Measurements from ENCODE around the gene TUB. TPM values are rescaled to one million over a fixed set of nuclear protein-coding genes. Genes with fewer than 3 reads are reported as not detected.

The TUB gene
- total RNA-seq, 1 experiment from 2014 or later: 3.3 TPM

DNA sequence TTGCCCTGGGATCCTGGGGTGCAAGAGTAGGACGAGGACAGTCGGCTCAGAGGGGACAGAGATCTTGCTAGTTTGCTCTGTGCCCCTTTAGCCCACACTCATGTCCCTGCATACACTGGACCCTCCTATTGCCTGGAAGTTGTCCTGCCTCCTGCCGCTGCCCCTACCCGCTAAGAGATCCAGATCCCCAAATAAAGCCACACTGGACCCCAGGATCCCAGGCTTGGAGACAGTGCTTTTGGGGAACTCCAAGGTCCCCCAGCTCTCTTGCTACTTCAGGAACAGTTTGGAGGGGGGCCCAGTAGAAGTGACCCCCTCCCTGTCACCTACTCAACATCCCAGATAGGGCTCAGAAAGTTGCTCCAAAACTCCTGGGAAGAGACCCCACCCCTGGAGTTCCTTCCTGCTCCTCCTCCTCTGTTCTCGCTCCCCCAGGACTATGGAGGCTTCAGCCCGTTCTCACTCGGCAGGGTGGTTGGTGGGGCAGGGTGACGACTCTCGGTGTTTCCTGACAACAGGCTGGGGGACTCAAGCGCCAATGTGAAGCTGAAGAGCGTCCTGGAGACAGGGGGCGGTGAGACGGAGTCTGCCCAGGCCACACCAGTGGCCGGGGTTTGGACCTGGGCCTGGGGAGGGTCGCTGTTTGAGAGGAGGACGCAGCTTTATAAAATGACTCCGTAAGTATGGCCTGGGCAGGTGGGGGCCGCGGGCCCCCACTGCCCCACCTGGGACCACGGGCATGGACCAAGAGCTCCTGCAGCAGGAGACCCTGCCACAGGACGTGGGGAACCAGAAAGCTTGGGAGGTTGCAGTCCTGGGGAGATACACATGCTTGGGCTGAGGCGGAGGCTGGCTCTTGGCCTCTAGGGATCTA, 19.2 kb upstream of the TUB start:
- Histone ChIP-seq H3K4me3 (ENCODE audit: low read length) (no peak overlapping the region), H3K27ac (ENCODE audit: low read length) (no peak overlapping the region), H3K4me2 (ENCODE audit: low read length) (no peak overlapping the region), H3K79me2 (ENCODE audit: low read length) (no peaks in the 10 kb centered on the region), H3K36me3 (ENCODE audit: low read depth, low read length) (no peaks in the 10 kb centered on the region), H3K27me3 (ENCODE audit: low read length) (no peaks in the 10 kb centered on the region), H3K9ac (ENCODE audit: low read length) (no peak overlapping the region), H3K9me2 (replicated peaks; ENCODE audit: low read length) (no peaks in the 10 kb centered on the region), H4K20me1 (ENCODE audit: low read length) (no peaks in the 10 kb centered on the region), H3K9me3 (ENCODE audit: low read length) (no peaks in the 10 kb centered on the region), H3F3A (ENCODE audit: low read length, unreplicated experiment) (no peaks in the 10 kb centered on the region), H3K4me1 (ENCODE audit: insufficient read depth, low read length) (no peaks in the 10 kb centered on the region), H2AFZ (ENCODE audit: low read length) (no peak overlapping the region)
- ATAC-seq (no peak), DNase-seq (no peak)
- TF ChIP-seq, protein P1, sequence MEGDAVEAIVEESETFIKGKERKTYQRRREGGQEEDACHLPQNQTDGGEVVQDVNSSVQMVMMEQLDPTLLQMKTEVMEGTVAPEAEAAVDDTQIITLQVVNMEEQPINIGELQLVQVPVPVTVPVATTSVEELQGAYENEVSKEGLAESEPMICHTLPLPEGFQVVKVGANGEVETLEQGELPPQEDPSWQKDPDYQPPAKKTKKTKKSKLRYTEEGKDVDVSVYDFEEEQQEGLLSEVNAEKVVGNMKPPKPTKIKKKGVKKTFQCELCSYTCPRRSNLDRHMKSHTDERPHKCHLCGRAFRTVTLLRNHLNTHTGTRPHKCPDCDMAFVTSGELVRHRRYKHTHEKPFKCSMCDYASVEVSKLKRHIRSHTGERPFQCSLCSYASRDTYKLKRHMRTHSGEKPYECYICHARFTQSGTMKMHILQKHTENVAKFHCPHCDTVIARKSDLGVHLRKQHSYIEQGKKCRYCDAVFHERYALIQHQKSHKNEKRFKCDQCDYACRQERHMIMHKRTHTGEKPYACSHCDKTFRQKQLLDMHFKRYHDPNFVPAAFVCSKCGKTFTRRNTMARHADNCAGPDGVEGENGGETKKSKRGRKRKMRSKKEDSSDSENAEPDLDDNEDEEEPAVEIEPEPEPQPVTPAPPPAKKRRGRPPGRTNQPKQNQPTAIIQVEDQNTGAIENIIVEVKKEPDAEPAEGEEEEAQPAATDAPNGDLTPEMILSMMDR (conservative IDR thresholded peaks at IDR 0.05; ENCODE audit: low read depth, low read length): no peak
- TF ChIP-seq EZH2phosphoT487 (IDR thresholded peaks at IDR 0.05; ENCODE audit: borderline replicate concordance, low read length): no peak
- TF ChIP-seq EZH2 (IDR thresholded peaks at IDR 0.05; ENCODE audit: low read length, unreplicated experiment): no peak
- no TSS peak for BruUV-seq (replicated peaks)
- POLR2A ChIA-PET (ENCODE audit: unreplicated experiment): no interaction called here
- CTCF ChIA-PET: no interaction called here
- intact Hi-C loops (cut with micrococcal nuclease): no loop called here

DNA sequence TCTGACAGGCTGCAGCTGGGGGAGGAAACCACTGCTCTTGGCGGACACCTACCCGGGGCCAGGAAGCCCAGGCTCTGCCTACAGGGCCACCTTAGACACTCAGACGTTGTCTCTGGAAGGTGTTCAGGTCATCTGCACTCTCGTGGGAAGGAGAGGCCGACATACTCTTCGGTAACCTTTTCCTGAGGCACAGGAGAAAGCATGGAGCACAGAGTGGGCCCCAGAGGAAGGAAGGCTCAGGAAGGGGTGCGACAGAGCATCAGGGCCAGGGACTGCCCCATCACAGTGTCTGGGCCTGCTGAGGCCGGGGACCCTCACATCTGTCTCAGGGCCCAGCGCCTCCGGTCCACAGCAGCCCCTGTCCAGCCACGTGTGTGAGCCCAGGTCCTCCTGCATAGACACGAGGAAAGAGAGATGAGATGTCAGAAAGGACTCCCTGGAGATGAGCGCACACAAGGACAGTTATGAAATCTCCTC, 18.2 kb upstream of the TUB start:
- H3K27me3 ChIP-seq (ENCODE audit: low read length): no peaks in the 10 kb centered on the region
- ChIA-PET POLR2A (ENCODE audit: unreplicated experiment) (no interaction called here), CTCF (no interaction called here)
- H3K9me3 ChIP-seq (ENCODE audit: low read length): no peaks in the 10 kb centered on the region
- intact Hi-C loops (cut with micrococcal nuclease): no loop called here
- no peaks in the 10 kb centered on the region for H3K36me3 ChIP-seq (ENCODE audit: low read depth, low read length)
- H3K79me2 ChIP-seq (ENCODE audit: low read length): no peaks in the 10 kb centered on the region
- TF ChIP-seq EZH2phosphoT487 (IDR thresholded peaks at IDR 0.05; ENCODE audit: borderline replicate concordance, low read length) (no peak), EZH2 (IDR thresholded peaks at IDR 0.05; ENCODE audit: low read length, unreplicated experiment) (no peak)
- TF ChIP-seq, protein P1 (conservative IDR thresholded peaks at IDR 0.05; ENCODE audit: low read depth, low read length): no peak
- H3K4me1 ChIP-seq (ENCODE audit: insufficient read depth, low read length): no peaks in the 10 kb centered on the region
- H4K20me1 ChIP-seq (ENCODE audit: low read length): no peaks in the 10 kb centered on the region
- H3K4me3 ChIP-seq (ENCODE audit: low read length): no peak overlapping the region
- no peak overlapping the region for H3K9ac ChIP-seq (ENCODE audit: low read length)
- no peak overlapping the region for H3K27ac ChIP-seq (ENCODE audit: low read length)
- no peak overlapping the region for H3K4me2 ChIP-seq (ENCODE audit: low read length)
- DNase-seq (no peak), ATAC-seq (no peak)
- no peak overlapping the region for H2AFZ ChIP-seq (ENCODE audit: low read length)
- no peaks in the 10 kb centered on the region for H3K9me2 ChIP-seq (replicated peaks; ENCODE audit: low read length)
- no TSS peak for BruUV-seq (replicated peaks)
- no peaks in the 10 kb centered on the region for H3F3A ChIP-seq (ENCODE audit: low read length, unreplicated experiment)

DNA sequence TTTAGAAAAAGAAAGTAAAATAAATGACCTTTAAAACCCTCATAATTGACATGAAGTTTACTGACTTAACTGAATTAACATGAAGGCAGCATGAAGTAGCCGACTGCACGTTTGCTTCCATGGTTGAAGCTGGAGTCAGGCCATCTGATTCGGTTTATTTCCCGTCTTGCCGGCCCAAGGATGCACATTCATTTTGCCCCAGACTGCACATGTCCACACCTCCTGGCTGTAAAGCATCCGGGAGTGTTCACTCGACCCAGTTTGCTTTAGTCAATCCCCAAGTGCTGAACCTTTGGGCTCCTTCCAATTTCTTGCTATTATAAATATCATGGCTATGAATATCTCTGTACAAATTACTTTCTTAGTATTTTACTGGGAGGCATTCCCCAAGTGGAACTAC, 17.7 kb upstream of the TUB start:
- intact Hi-C loops (cut with micrococcal nuclease): no loop called here

More for the DNA sequence above, 17.7 kb upstream of the TUB start:
- H3K27ac ChIP-seq (ENCODE audit: low read length): no peak overlapping the region
- no peak for ATAC-seq
- H3K4me1 ChIP-seq (ENCODE audit: insufficient read depth, low read length): no peaks in the 10 kb centered on the region
- no peak overlapping the region for H3K4me2 ChIP-seq (ENCODE audit: low read length)
- no peaks in the 10 kb centered on the region for H3K9me3 ChIP-seq (ENCODE audit: low read length)
- no peaks in the 10 kb centered on the region for H3K9me2 ChIP-seq (replicated peaks; ENCODE audit: low read length)
- no peak overlapping the region for H2AFZ ChIP-seq (ENCODE audit: low read length)
- no peak overlapping the region for H3K4me3 ChIP-seq (ENCODE audit: low read length)
- no peaks in the 10 kb centered on the region for H3K36me3 ChIP-seq (ENCODE audit: low read depth, low read length)
- no peak for DNase-seq
- ChIA-PET CTCF (no interaction called here), POLR2A (ENCODE audit: unreplicated experiment) (no interaction called here)
- no peaks in the 10 kb centered on the region for H3K79me2 ChIP-seq (ENCODE audit: low read length)
- H3K9ac ChIP-seq (ENCODE audit: low read length): no peak overlapping the region
- TF ChIP-seq EZH2phosphoT487 (IDR thresholded peaks at IDR 0.05; ENCODE audit: borderline replicate concordance, low read length): no peak
- TF ChIP-seq, protein P1 (conservative IDR thresholded peaks at IDR 0.05; ENCODE audit: low read depth, low read length): no peak
- H3F3A ChIP-seq (ENCODE audit: low read length, unreplicated experiment): no peaks in the 10 kb centered on the region
- BruUV-seq (replicated peaks): no TSS peak
- no peaks in the 10 kb centered on the region for H4K20me1 ChIP-seq (ENCODE audit: low read length)
- H3K27me3 ChIP-seq (ENCODE audit: low read length): no peaks in the 10 kb centered on the region
